GM18519 (cell line): ENCODE results near the gene MAP3K21.

ENCODE experiments used
- ATAC-seq: cut with Tn5 transposase; IDR thresholded peaks from one replicate; pipeline ENCODE4 v1.9.1; 2021; ENCODE audit warnings: mild to moderate bottlenecking, moderate library complexity; ENCODE audit not compliant: unreplicated experiment, low FRiP score

Gene MAP3K21

DNA sequence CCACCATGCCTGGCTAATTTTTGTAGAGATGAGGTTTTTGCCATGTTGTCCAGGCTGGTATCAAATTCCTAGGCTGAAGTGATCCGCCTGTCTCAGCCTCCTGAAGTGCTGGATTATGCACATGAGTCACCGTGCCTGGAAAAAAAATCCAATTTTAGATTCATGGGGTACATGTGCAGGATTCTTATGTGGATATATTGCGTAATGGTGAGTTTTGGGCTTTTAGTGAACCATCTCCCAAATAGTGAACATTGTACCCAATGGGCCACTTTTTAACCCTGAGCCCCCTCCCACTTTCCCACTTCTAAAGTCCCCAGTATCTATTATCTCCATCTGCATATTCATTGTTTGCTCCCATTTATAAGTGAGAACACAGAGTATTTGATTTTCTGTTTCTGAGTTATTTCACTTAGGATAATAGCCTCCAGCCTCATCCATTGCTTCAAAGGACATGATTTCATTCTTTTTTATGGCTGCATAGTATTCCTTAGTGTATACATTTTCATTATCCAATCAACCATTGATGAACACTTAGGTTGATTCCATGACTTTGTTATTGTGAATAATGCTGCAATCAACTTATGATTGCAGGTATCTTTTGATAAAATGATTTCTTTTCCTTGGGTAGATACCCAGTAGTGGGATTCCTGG lies 104.4 kb downstream of the MAP3K21 start:
- no peak for ATAC-seq

DNA sequence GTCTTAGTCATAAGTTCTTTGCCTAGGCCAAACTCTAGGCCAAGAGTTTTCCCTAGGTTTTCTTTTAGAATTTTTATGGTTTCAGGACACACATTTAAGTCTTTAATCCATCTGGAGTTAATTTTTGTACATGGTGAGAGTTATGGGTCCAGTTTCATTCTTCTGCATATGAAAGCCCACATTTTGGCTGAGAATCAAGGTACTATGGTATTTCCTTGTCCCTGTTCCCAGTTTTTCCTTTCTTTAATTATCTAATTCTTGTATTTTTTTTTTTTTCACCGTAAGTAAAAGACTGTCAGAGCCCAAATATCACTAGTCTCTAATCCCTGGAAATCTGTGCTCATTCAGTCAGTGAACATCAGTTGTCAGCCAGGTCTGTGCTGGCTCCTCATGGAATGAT lies 105.4 kb downstream of the MAP3K21 start:
- ATAC-seq, result no peak

DNA sequence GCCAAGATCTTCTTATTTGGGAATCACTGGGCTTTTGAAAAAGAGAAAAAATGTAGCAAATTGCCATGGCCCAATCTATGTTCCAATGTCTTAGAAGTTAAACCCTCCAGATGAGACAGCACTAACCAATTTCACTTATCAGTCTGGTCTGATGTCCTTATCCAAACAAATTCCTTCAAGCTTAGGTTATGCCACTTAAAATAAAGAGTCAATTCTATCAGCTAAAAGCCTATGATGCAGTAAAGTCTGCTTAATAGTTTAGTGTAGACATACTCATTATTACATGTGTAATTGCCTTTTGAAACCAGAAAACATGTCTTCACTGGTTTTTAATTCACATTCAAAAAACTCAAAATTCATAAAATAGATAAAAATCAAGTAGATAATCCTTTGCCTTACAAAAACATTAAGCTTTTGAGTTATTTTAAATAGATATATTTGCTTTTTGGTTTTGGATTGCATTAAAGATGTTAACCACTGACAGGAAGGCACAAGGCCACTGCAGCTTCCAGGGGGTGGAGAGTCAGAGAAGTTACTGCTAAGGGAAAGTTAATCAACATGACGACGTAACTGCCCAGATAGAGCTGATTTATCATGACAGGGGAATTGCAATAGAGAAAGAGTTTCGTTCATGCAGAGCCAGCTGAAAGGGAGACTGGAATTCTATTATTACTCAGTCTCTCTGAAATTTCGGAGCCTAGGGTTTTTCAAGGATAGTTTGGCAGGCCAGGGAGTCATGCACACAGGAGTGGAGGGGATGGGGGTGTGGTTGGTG lies 106.1 kb downstream of the MAP3K21 start:
- ATAC-seq, result no peak
